Prostate gland (tissue), 2 donors: ENCODE results near the gene PEX14. TPM values are rescaled to one million over a fixed set of nuclear protein-coding genes. Genes with fewer than 3 reads are reported as not detected.

ENCODE experiments used
- DNase-seq: peaks from one replicate; pipeline ENCODE4 v3.0.0-alpha.2; 2019; ENCODE audit warnings: low spot score
- H3K27ac ChIP-seq, 2 donors: fragments of 200-600 bp; sonication (generic); 2 replicates each; pipeline ENCODE4 v1.5.1; 2017 to 2019
- H3K27me3 ChIP-seq: fragments of 200-600 bp; sonication (generic); replicated peaks from 2 replicates; pipeline ENCODE4 v1.5.1; 2019; ENCODE audit not compliant: insufficient read depth
- H3K36me3 ChIP-seq, 2 donors: fragments of 200-600 bp; sonication (generic); 1 replicate in 1 of 2; 2 replicates in 1 of 2; pipeline versions ENCODE4 v1.5.1 to v1.8.1; 2017 to 2019
- H3K4me1 ChIP-seq: fragments of 200-600 bp; sonication (generic); replicated peaks from 2 replicates; pipeline ENCODE4 v1.5.1; 2019
- H3K4me3 ChIP-seq, 2 donors: fragments of 200-600 bp; sonication (generic); 2 replicates each; pipeline ENCODE4 v1.5.1; 2017 to 2019
- H3K9me3 ChIP-seq: fragments of 200-600 bp; sonication (generic); 2 replicates; pipeline ENCODE4 v1.5.1; 2017
- CTCF ChIP-seq, 4 experiments: fragments of 200-600 bp in 2 of 4; fragments of 450-650 bp in 2 of 4; sonication (generic) in 2 of 4; IDR thresholded peaks; 1 replicate in 3 of 4; 2 replicates in 1 of 4; pipeline ENCODE4 v1.5.1; 2016 to 2019; ENCODE audit warnings: antibody characterized with exemption in 4 of 4, mild to moderate bottlenecking in 2 of 4, moderate library complexity in 2 of 4
- POLR2A ChIP-seq: fragments of 450-650 bp; IDR thresholded peaks from one replicate; pipeline ENCODE4 v1.6.1; 2016; ENCODE audit warnings: antibody characterized with exemption, mild to moderate bottlenecking
- POLR2AphosphoS5 ChIP-seq: sonication (generic); formaldehyde crosslinking; IDR thresholded peaks from one replicate; pipeline ENCODE4 v1.6.1; 2017; ENCODE audit warnings: antibody characterized with exemption
- WGBS: methylation state at CpG from one replicate; pipeline ENCODE4 v1.1.5; 2018; 5-methylcytosine and 5-hydroxymethylcytosine counted together
- intact Hi-C: fragments of 100-400 bp; cut with DNase I; formaldehyde crosslinking; loops from one replicate; pipeline ENCODE4 v1.14.2; 2022
- total RNA-seq, 2 donors: library from RNA; depleted of rRNA; stranded (reverse); fragments of >200 nt; gene quantifications; one replicate each; pipeline ENCODE4 v1.1.0, GENCODE V29; 2016

PEX14 gene
- total RNA-seq, 2 donors from 2014 or later, result 26.1 to 34.7 TPM

GRCh38 chr1:10440794-10441193 is 34.0 kb upstream of the PEX14 start:
- no peaks in the 10 kb centered on the region for H3K36me3 ChIP-seq
- TF ChIP-seq POLR2AphosphoS5 (no peak), POLR2A (no peak), CTCF (IDR thresholded peaks at IDR 0.05) (no peak)
- no peak overlapping the region for H3K27ac ChIP-seq
- intact Hi-C loops, result no loop called here
- no peaks in the 10 kb centered on the region for H3K9me3 ChIP-seq
- peaks cover 2% of the 10 kb centered on the region for H3K4me1 ChIP-seq
- H3K4me3 ChIP-seq, result no peak overlapping the region
- DNase-seq, result no peak
- WGBS, result 92% methylated on average over 5 of the region's 5 CpGs
- no peaks in the 10 kb centered on the region for H3K27me3 ChIP-seq

- TF ChIP-seq CTCF (IDR thresholded peaks at IDR 0.05), result no peak
- TF ChIP-seq POLR2AphosphoS5, result no peak
- no peak for TF ChIP-seq POLR2A
- WGBS, result 93% methylated on average over 6 of the region's 6 CpGs
- Histone ChIP-seq H3K27me3 (no peaks in the 10 kb centered on the region), H3K4me3 (no peak overlapping the region), H3K9me3 (no peaks in the 10 kb centered on the region), H3K4me1 (no peaks in the 10 kb centered on the region), H3K36me3 (no peaks in the 10 kb centered on the region), H3K27ac (no peak overlapping the region)
- intact Hi-C loops, result no loop called here
- DNase-seq, result no peak
These were observed 30.5 kb upstream of the PEX14 start for GRCh38 chr1:10444248-10444647.

- Histone ChIP-seq H3K4me3 (no peak overlapping the region), H3K4me1 (no peaks in the 10 kb centered on the region), H3K27ac (no peak overlapping the region), H3K9me3 (no peaks in the 10 kb centered on the region), H3K36me3 (no peaks in the 10 kb centered on the region), H3K27me3 (no peaks in the 10 kb centered on the region)
- TF ChIP-seq CTCF (IDR thresholded peaks at IDR 0.05) (no peak), POLR2AphosphoS5 (no peak), POLR2A (no peak)
- 89% methylated on average over 7 of the region's 7 CpGs for WGBS
- no peak for DNase-seq
- intact Hi-C loops, result no loop called here
These were observed 29.9 kb upstream of the PEX14 start for GRCh38 chr1:10444795-10445397.

GRCh38 chr1:10446790-10447422 is 27.8 kb upstream of the PEX14 start:
- H3K4me1 ChIP-seq, result no peaks in the 10 kb centered on the region
- TF ChIP-seq POLR2A (no peak), CTCF (IDR thresholded peaks at IDR 0.05) (no peak), POLR2AphosphoS5 (no peak)
- no peaks in the 10 kb centered on the region for H3K36me3 ChIP-seq
- DNase-seq, result no peak
- no peaks in the 10 kb centered on the region for H3K9me3 ChIP-seq
- no peaks in the 10 kb centered on the region for H3K27me3 ChIP-seq
- intact Hi-C loops, result no loop called here
- no peak overlapping the region for H3K27ac ChIP-seq
- WGBS, result 95% methylated on average over 7 of the region's 7 CpGs
- no peak overlapping the region for H3K4me3 ChIP-seq

- WGBS, result 89% methylated on average over 10 of the region's 10 CpGs
- Histone ChIP-seq H3K27ac (no peak within 1 kb of the TSS), H3K36me3 (no peaks in the 10 kb centered on the region), H3K4me3 (no peak within 1 kb of the TSS), H3K27me3 (no peaks in the 10 kb centered on the region), H3K4me1 (no peaks in the 10 kb centered on the region), H3K9me3 (no peaks in the 10 kb centered on the region)
- TF ChIP-seq CTCF (IDR thresholded peaks at IDR 0.05), result no peak
- no peak for TF ChIP-seq POLR2A
- no peak for TF ChIP-seq POLR2AphosphoS5
- no peak for DNase-seq
- intact Hi-C loops, result no loop called here
These were observed 25.0 kb upstream of the PEX14 start, which contains the start of gene CORT for GRCh38 chr1:10449751-10450150. Gene CORT, plus strand, starts transcription at chr1:10450031. Its CDS starts 193 bp downstream, at chr1:10450224.
